ENCODE data around the gene CFAP141. TPM values are rescaled to one million over a fixed set of nuclear protein-coding genes. Genes with fewer than 3 reads are reported as not detected.
A peak's percentile ranks its signal among the peaks of the same experiment; 100 is the strongest.

Gene CFAP141
- total and polyA plus RNA-seq, 2 of the 13 experiments (the other 11 are each of a cell fraction or from before 2014, with no cell fraction given) = not detected

GRCh38 chr1:154183046-154183915 lies 22.9 kb downstream of the CFAP141 start (continued):
- TF ChIP-seq THAP9 (CRISPR knock-in tag; IDR thresholded peaks at IDR 0.05; ENCODE audit: borderline replicate concordance) (peak; percentile 98), SNAI1 (CRISPR knock-in tag; IDR thresholded peaks at IDR 0.05; ENCODE audit: borderline replicate concordance) (peak; percentile 84; the same call in 1 of the 2 replicates), ZNF615 (CRISPR knock-in tag; IDR thresholded peaks at IDR 0.05; ENCODE audit: borderline replicate concordance) (no peak), KLF13 (CRISPR knock-in tag; IDR thresholded peaks at IDR 0.05) (no peak), NFE2L1 (CRISPR knock-in tag; IDR thresholded peaks at IDR 0.05; ENCODE audit: borderline replicate concordance) (no peak), FLYWCH1 (CRISPR knock-in tag; IDR thresholded peaks at IDR 0.05) (no peak), NAIF1 (CRISPR knock-in tag; IDR thresholded peaks at IDR 0.05; ENCODE audit: borderline replicate concordance) (no peak), SMARCE1 (IDR thresholded peaks at IDR 0.05; ENCODE audit: borderline replicate concordance) (no peak), NFKBIZ (CRISPR knock-in tag; IDR thresholded peaks at IDR 0.05) (no peak), ZNF350 (CRISPR knock-in tag; IDR thresholded peaks at IDR 0.05; ENCODE audit: borderline replicate concordance, low read depth) (peak; percentile 86), ZNF740 (CRISPR knock-in tag; IDR thresholded peaks at IDR 0.05) (no peak), FOSL1 (CRISPR knock-in tag; IDR thresholded peaks at IDR 0.05; ENCODE audit: borderline replicate concordance) (no peak), ZNF225 (CRISPR knock-in tag; IDR thresholded peaks at IDR 0.05) (peak; percentile 82), BRD4 (CRISPR knock-in tag; IDR thresholded peaks at IDR 0.05) (no peak; the same call in 1 of the 2 replicates), POLR2AphosphoS5 (IDR thresholded peaks at IDR 0.05; ENCODE audit: low read depth, low read length) (peak; percentile 87), PAWR (CRISPR knock-in tag; IDR thresholded peaks at IDR 0.05; ENCODE audit: borderline replicate concordance) (no peak), SMAD9 (CRISPR knock-in tag; IDR thresholded peaks at IDR 0.05) (peak; percentile 81; the same call in 1 of the 2 replicates), GATAD2A (CRISPR knock-in tag; IDR thresholded peaks at IDR 0.05) (peak; percentile 69), PRMT3 (CRISPR knock-in tag; IDR thresholded peaks at IDR 0.05; ENCODE audit: borderline replicate concordance, low read depth) (no peak), ATM (IDR thresholded peaks at IDR 0.05; ENCODE audit: borderline replicate concordance) (no peak), YY1 (IDR thresholded peaks at IDR 0.05; ENCODE audit: insufficient read depth, insufficient replicate concordance, low read depth, low read length) (peak; percentile 71), ZNF256 (CRISPR knock-in tag; conservative IDR thresholded peaks at IDR 0.05) (no peak), IKZF1 (IDR thresholded peaks at IDR 0.05) (no peak), U2AF2 (IDR thresholded peaks at IDR 0.05; ENCODE audit: low read depth, low read length) (no peak), NR2F1 (CRISPR knock-in tag; IDR thresholded peaks at IDR 0.05) (peak in 1 of 2 experiments; percentile 53; a peak in 1 of 4 replicates), ZNF570 (CRISPR knock-in tag; IDR thresholded peaks at IDR 0.05; ENCODE audit: borderline replicate concordance) (no peak), GFI1 (CRISPR knock-in tag; IDR thresholded peaks at IDR 0.05; ENCODE audit: borderline replicate concordance) (no peak), ZSCAN22 (CRISPR knock-in tag; IDR thresholded peaks at IDR 0.05) (no peak)

Measured in HepG2 (cell line).